AG04449 (cell line): ENCODE results near the gene C4orf51.

Source experiments
- CTCF ChIA-PET: fragments of 350-600 bp; formaldehyde crosslinking; extraction: SDS; loops from one replicate; lab custom pipeline; 2021; ENCODE audit warnings: antibody characterized with exemption; lab: Yijun Ruan, JAX
- POLR2A ChIA-PET: fragments of 400-600, 350-600 bp; formaldehyde crosslinking; extraction: SDS; loops from one replicate; lab custom pipeline; 2020; ENCODE audit warnings: antibody characterized with exemption, inconsistent platforms; lab: Yijun Ruan, JAX
- DNase-seq: peaks from one replicate; pipeline ENCODE4 v3.0.0-alpha.2; 2010; ENCODE audit warnings: low read depth, low spot score
- H3K4me3 ChIP-seq: 2 replicates; pipeline ENCODE4 v1.5.1; 2011; ENCODE audit warnings: low read depth, mild to moderate bottlenecking, control low read depth, low read length
- CTCF ChIP-seq: IDR thresholded peaks from one replicate; pipeline ENCODE4 v1.5.1; 2011; ENCODE audit warnings: mild to moderate bottlenecking, moderate library complexity, low read length, control low read depth, inconsistent platforms; ENCODE audit not compliant: insufficient read depth; ENCODE audit errors: missing control alignments

C4orf51 gene

GRCh38 chr4:145644699-145645098 lies 35.2 kb upstream of the C4orf51 start:
- ChIA-PET POLR2A (no interaction called here), CTCF (no interaction called here)
- TF ChIP-seq CTCF, result no peak
- no peak overlapping the region for H3K4me3 ChIP-seq
- DNase-seq, result no peak

GRCh38 chr4:145656156-145656555 lies 23.8 kb upstream of the C4orf51 start:
- ChIA-PET POLR2A (no interaction called here), CTCF (no interaction called here)

GRCh38 chr4:145660064-145660463 lies 19.9 kb upstream of the C4orf51 start:
- H3K4me3 ChIP-seq, result no peak overlapping the region
- no peak for DNase-seq
- ChIA-PET CTCF (interaction anchor here (0.7 kb wide), 1 partner anchor 9 kb away, joined by 3 read pairs; no protein-coding TSS in a partner anchor), POLR2A (no interaction called here)
- no peak for TF ChIP-seq CTCF

More at GRCh38 chr4:145656156-145656555, 23.8 kb upstream of the C4orf51 start:
- no peak for TF ChIP-seq CTCF
- no peak for DNase-seq
- H3K4me3 ChIP-seq, result no peak overlapping the region

- TF ChIP-seq CTCF, result no peak
- no peak for DNase-seq
- no peak overlapping the region for H3K4me3 ChIP-seq
- CTCF ChIA-PET, result interaction anchor here (1.4 kb wide), 1 partner anchor 21 kb away, joined by 3 read pairs; no protein-coding TSS in a partner anchor
- POLR2A ChIA-PET, result no interaction called here
Measured at GRCh38 chr4:145663194-145663593, 16.8 kb upstream of the C4orf51 start.

- CTCF ChIA-PET, result no interaction called here
Measured at GRCh38 chr4:145665773-145666172, 14.2 kb upstream of the C4orf51 start.

GRCh38 chr4:145670422-145670821 lies 9.5 kb upstream of the C4orf51 start:
- ChIA-PET POLR2A (no interaction called here), CTCF (no interaction called here)
- DNase-seq, result no peak

More at GRCh38 chr4:145665773-145666172, 14.2 kb upstream of the C4orf51 start:
- POLR2A ChIA-PET, result no interaction called here
- TF ChIP-seq CTCF, result no peak
- no peak overlapping the region for H3K4me3 ChIP-seq
- DNase-seq, result no peak

More at GRCh38 chr4:145670422-145670821, 9.5 kb upstream of the C4orf51 start:
- no peak for TF ChIP-seq CTCF
- H3K4me3 ChIP-seq, result no peak overlapping the region
